Common myeloid progenitor, CD34-positive (primary cell): Measurements from ENCODE around the gene CUEDC2.

Experiments
- CTCF ChIA-PET: fragments of 350-600 bp; sonication (Branson Sonifier 250); formaldehyde crosslinking; loops from one replicate; lab custom pipeline; 2021; ENCODE audit warnings: antibody characterized with exemption; lab: Charles Lee
- POLR2A ChIA-PET: fragments of 350-600 bp; sonication (Branson Sonifier 250); formaldehyde crosslinking; loops from one replicate; lab custom pipeline; 2021; ENCODE audit warnings: antibody characterized with exemption; lab: Charles Lee
- DNase-seq, 3 donors: peaks; one replicate each; pipeline versions ENCODE4 v3.0.0 to v3.0.0-alpha.2; 2013
- H3K27ac ChIP-seq, 2 experiments: 1 replicate in 1 of 2; 2 replicates in 1 of 2; pipeline ENCODE4 v1.7.0; 2013; ENCODE audit warnings: inconsistent platforms in 2 of 2, low read length in 2 of 2, mild to moderate bottlenecking in 2 of 2, low read depth in 1 of 2, moderate library complexity in 1 of 2; ENCODE audit not compliant: severe bottlenecking in 2 of 2, insufficient read depth in 1 of 2, poor library complexity in 1 of 2
- H3K27me3 ChIP-seq, 5 experiments: replicated peaks in 2 of 5; 1 replicate in 3 of 5; 2 replicates in 2 of 5; pipeline versions ENCODE4 v1.6.1 to v1.7.0; 2013; ENCODE audit warnings: low read length in 4 of 5, mild to moderate bottlenecking in 2 of 5, moderate library complexity in 2 of 5, inconsistent platforms in 1 of 5; ENCODE audit not compliant: insufficient read depth in 5 of 5, control insufficient read depth in 4 of 5
- H3K36me3 ChIP-seq, 4 experiments: 1 replicate in 2 of 4; 2 replicates in 2 of 4; pipeline versions ENCODE4 v1.6.1 to v1.7.0; 2013; ENCODE audit warnings: low read length in 3 of 4, control low read depth in 1 of 4, mild to moderate bottlenecking in 1 of 4; ENCODE audit not compliant: control insufficient read depth in 4 of 4, insufficient read depth in 4 of 4
- H3K4me1 ChIP-seq, 4 experiments: 1 replicate in 3 of 4; 2 replicates in 1 of 4; pipeline versions ENCODE4 v1.6.1 to v1.7.1; 2013; ENCODE audit warnings: low read length in 3 of 4, mild to moderate bottlenecking in 3 of 4, control low read depth in 1 of 4, inconsistent platforms in 1 of 4, moderate library complexity in 1 of 4; ENCODE audit not compliant: control insufficient read depth in 4 of 4, insufficient read depth in 4 of 4; ENCODE audit errors: control extremely low read depth in 1 of 4
- H3K4me3 ChIP-seq, 7 experiments: 1 replicate in 4 of 7; 2 replicates in 3 of 7; pipeline versions ENCODE4 v1.5.1 to v1.7.0; 2013; ENCODE audit warnings: mild to moderate bottlenecking in 7 of 7, low read length in 6 of 7, moderate library complexity in 6 of 7, inconsistent platforms in 2 of 7, low read depth in 2 of 7, control low read depth in 1 of 7; ENCODE audit not compliant: insufficient read depth in 4 of 7, control insufficient read depth in 1 of 7; ENCODE audit errors: extremely low read depth in 1 of 7
- H3K9me3 ChIP-seq, 5 experiments: 1 replicate in 4 of 5; 2 replicates in 1 of 5; pipeline versions ENCODE4 v1.6.1 to v1.7.1; 2013; ENCODE audit warnings: low read length in 4 of 5, mild to moderate bottlenecking in 2 of 5, inconsistent platforms in 1 of 5, low read depth in 1 of 5, moderate library complexity in 1 of 5; ENCODE audit not compliant: control insufficient read depth in 4 of 5, insufficient read depth in 2 of 5; ENCODE audit errors: control extremely low read depth in 1 of 5
- WGBS: methylation state at CpG from one replicate; pipeline ENCODE4 v1.1.5; 2013; ENCODE audit not compliant: insufficient coverage; 5-methylcytosine and 5-hydroxymethylcytosine counted together

CUEDC2 gene

GRCh38 chr10:102376901-102377300 is 55.5 kb downstream of the CUEDC2 start:
- H3K27ac ChIP-seq, result no peak overlapping the region
- ChIA-PET POLR2A (no interaction called here), CTCF (no interaction called here)
- H3K4me1 ChIP-seq, result no peaks in the 10 kb centered on the region
- H3K36me3 ChIP-seq, result peaks cover 0 to 73% (median 44%) of the 10 kb centered on the region in 4 experiments
- DNase-seq, result no peak
- no peaks in the 10 kb centered on the region for H3K9me3 ChIP-seq
- no peaks in the 10 kb centered on the region for H3K27me3 ChIP-seq
- WGBS, result 98% methylated on average over 11 of the region's 12 CpGs
- H3K4me3 ChIP-seq, result no peak overlapping the region

- Histone ChIP-seq H3K4me1 (no peaks in the 10 kb centered on the region), H3K27ac (no peak overlapping the region), H3K27me3 (no peaks in the 10 kb centered on the region), H3K4me3 (no peak overlapping the region), H3K36me3 (peaks cover 6 to 70% (median 48%) of the 10 kb centered on the region in 4 experiments), H3K9me3 (peaks cover 0 to 2% (median 0%) of the 10 kb centered on the region in 5 experiments)
- POLR2A ChIA-PET, result no interaction called here
- CTCF ChIA-PET, result interaction anchor here (1.1 to 1.2 kb wide), 3 partner anchors 9 to 24 kb away, joined by 3 to 5 read pairs (median 4); no protein-coding TSS in a partner anchor
- DNase-seq, result no peak
- 100% methylated on average over 1 of the region's 2 CpGs for WGBS
Observed at GRCh38 chr10:102375867-102376266, 56.5 kb downstream of the CUEDC2 start.

GRCh38 chr10:102375250-102375649 is 57.1 kb downstream of the CUEDC2 start:
- peaks cover 12 to 70% (median 50%) of the 10 kb centered on the region in 4 experiments for H3K36me3 ChIP-seq
- CTCF ChIA-PET, result interaction anchor here (1.0 to 2.0 kb wide), 6 partner anchors 8 to 125 kb away, joined by 3 to 7 read pairs (median 4); no protein-coding TSS in a partner anchor

More at GRCh38 chr10:102375250-102375649, 57.1 kb downstream of the CUEDC2 start:
- peak in 2 of 3 donors; percentile 25 to 31 for DNase-seq
- no peak overlapping the region for H3K4me3 ChIP-seq
- 95% methylated on average over 7 of the region's 7 CpGs for WGBS
- no peak overlapping the region for H3K27ac ChIP-seq
- POLR2A ChIA-PET, result interaction anchor here (0.9 kb wide), 1 partner anchor 19 kb away, joined by 6 read pairs; no protein-coding TSS in a partner anchor
- no peaks in the 10 kb centered on the region for H3K27me3 ChIP-seq
- peaks cover 0 to 8% (median 0%) of the 10 kb centered on the region in 5 experiments for H3K9me3 ChIP-seq
- no peaks in the 10 kb centered on the region for H3K4me1 ChIP-seq
